Smooth muscle cell (in vitro differentiated cells): Measurements from ENCODE around the gene FAIM. TPM values are rescaled to one million over a fixed set of nuclear protein-coding genes. Genes with fewer than 3 reads are reported as not detected.

Source experiments
- DNase-seq: peaks from one replicate; lab custom pipeline; 2025; ENCODE audit not compliant: unreplicated experiment; lab: John Stamatoyannopoulos, UW
- H2AFZ ChIP-seq: fragments of 200-600 bp; sonication (generic); 2 replicates; pipeline ENCODE4 v1.6.0; 2016; ENCODE audit warnings: antibody characterized with exemption, low read depth, mild to moderate bottlenecking
- H3F3A ChIP-seq: fragments of 200-600 bp; sonication (generic); 2 replicates; pipeline ENCODE4 v1.6.0; 2017; ENCODE audit warnings: antibody characterized with exemption, low read depth
- H3K27ac ChIP-seq: fragments of 200-600 bp; sonication (generic); 2 replicates; pipeline ENCODE4 v1.5.1; 2016; ENCODE audit warnings: low read depth, mild to moderate bottlenecking
- H3K27me3 ChIP-seq: fragments of 200-600 bp; sonication (generic); 2 replicates; pipeline ENCODE4 v1.6.1; 2016; ENCODE audit warnings: low read depth, mild to moderate bottlenecking
- H3K36me3 ChIP-seq: fragments of 200-600 bp; sonication (generic); 2 replicates; pipeline ENCODE4 v1.5.1; 2016; ENCODE audit warnings: low read depth
- H3K4me1 ChIP-seq: fragments of 200-600 bp; sonication (generic); 2 replicates; pipeline ENCODE4 v1.5.1; 2016; ENCODE audit warnings: low read depth
- H3K4me2 ChIP-seq: fragments of 200-600 bp; sonication (generic); 2 replicates; pipeline ENCODE4 v1.6.0; 2016; ENCODE audit warnings: mild to moderate bottlenecking
- H3K4me3 ChIP-seq: fragments of 200-600 bp; sonication (generic); 2 replicates; pipeline ENCODE4 v1.5.1; 2016; ENCODE audit warnings: mild to moderate bottlenecking
- H3K79me2 ChIP-seq: fragments of 200-600 bp; sonication (generic); 2 replicates; pipeline ENCODE4 v1.6.0; 2016; ENCODE audit warnings: low read depth, mild to moderate bottlenecking
- H3K9ac ChIP-seq: fragments of 200-600 bp; sonication (generic); 2 replicates; pipeline ENCODE4 v1.6.0; 2016; ENCODE audit warnings: low read depth
- H3K9me3 ChIP-seq: fragments of 200-600 bp; sonication (generic); replicated peaks from 2 replicates; pipeline ENCODE4 v1.5.1; 2016; ENCODE audit warnings: low read depth
- H4K20me1 ChIP-seq: fragments of 200-600 bp; sonication (generic); 2 replicates; pipeline ENCODE4 v1.6.0; 2016; ENCODE audit warnings: low read depth
- CTCF ChIP-seq: fragments of 200-600 bp; sonication (generic); IDR thresholded peaks from 2 replicates; pipeline ENCODE4 v1.5.1; 2017; ENCODE audit warnings: borderline replicate concordance, mild to moderate bottlenecking, antibody characterized with exemption; ENCODE audit not compliant: insufficient read depth, poor library complexity, severe bottlenecking
- WGBS: methylation state at CpG from one replicate; pipeline ENCODE4 v1.1.7; 2016; ENCODE audit warnings: low lambda C conversion rate; 5-methylcytosine and 5-hydroxymethylcytosine counted together
- polyA plus RNA-seq: library from polyadenylated mRNA; unstranded; fragments of >200 nt; fragmentation: Nextera tagmentation; extraction: Ambion mirVana; gene quantifications from 2 replicates; pipeline ENCODE4 v1.2.1, GENCODE V29; 2016
- total RNA-seq: library from RNA; depleted of rRNA; stranded (reverse); fragments of >200 nt; gene quantifications from 2 replicates; pipeline ENCODE4 v1.2.3, GENCODE V29; 2014

FAIM gene
- total and polyA plus RNA-seq, 2 experiments from 2014 or later: 6.4 to 7.2 TPM

DNA sequence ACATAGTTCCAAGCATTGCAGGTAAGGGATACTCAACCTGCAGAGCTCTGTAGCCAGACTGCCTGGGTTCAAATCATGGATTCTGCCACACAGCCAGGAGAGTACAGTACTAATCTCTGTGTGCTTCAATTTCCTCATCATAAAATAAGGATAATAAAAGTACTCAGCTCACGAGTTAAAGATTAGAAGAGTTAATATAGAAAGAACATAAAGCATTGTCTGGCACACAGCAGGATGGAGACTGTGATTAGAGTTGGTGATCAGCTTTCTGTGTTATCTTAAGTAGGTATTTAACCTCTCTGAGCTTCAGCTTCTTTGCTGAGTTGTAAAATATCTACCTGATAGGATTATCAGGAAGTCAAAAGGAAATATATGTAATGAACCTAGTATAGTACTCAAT lies 17.2 kb upstream of the FAIM start:
- no peaks in the 10 kb centered on the region for H4K20me1 ChIP-seq
- no peak overlapping the region for H3K9ac ChIP-seq
- H3K27me3 ChIP-seq: no peaks in the 10 kb centered on the region
- H3K4me3 ChIP-seq: no peak overlapping the region
- DNase-seq: no peak
- no peaks in the 10 kb centered on the region for H3K9me3 ChIP-seq
- H3K27ac ChIP-seq: no peak overlapping the region
- no peaks in the 10 kb centered on the region for H3F3A ChIP-seq
- peaks cover 7% of the 10 kb centered on the region for H3K4me1 ChIP-seq
- no peak overlapping the region for H3K4me2 ChIP-seq
- H2AFZ ChIP-seq: no peak overlapping the region
- WGBS: 77% methylated on average over 1 of the region's 1 CpG
- H3K79me2 ChIP-seq: no peaks in the 10 kb centered on the region
- TF ChIP-seq CTCF: no peak
- no peaks in the 10 kb centered on the region for H3K36me3 ChIP-seq

DNA sequence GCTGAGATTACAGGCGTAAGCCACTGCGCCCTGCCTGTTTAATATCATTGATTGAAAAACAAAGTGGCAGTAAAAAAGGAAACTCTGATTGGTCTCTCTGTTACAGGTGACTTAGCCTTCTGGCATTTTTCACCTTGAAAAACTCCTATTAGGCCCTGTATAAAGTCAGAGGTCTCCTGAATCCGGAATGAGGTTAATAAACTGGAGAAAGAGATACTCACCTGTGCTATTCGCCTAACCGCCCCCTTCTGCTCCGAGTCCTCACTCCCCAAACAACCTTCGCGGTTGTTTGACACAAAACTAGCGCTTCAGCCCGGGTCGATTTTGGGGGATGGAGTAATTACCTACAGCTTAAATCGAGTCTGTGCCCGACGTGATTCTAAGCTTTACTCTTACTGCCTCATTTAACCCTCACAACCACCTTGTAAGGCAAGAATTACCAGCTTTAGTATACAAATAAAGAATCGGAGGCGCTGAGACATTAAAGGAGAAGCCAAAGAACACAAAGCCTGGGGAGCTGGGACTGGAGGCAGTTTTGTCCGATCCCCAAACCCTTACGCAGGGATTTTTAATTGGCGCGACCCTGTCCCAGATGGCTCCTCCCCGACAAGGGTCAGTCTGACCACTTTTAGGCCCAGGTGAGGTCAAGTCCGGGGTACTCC lies 15.0 kb upstream of the FAIM start:
- WGBS: 7% methylated on average over 22 of the region's 22 CpGs
- Histone ChIP-seq H3K27me3 (no peaks in the 10 kb centered on the region), H3K4me3 (peak overlapping the region; percentile 82), H4K20me1 (no peaks in the 10 kb centered on the region), H2AFZ (peak overlapping the region; percentile 90), H3K9me3 (no peaks in the 10 kb centered on the region), H3K79me2 (no peaks in the 10 kb centered on the region), H3K27ac (peak overlapping the region; percentile 44), H3K9ac (peak overlapping the region; percentile 84), H3F3A (no peaks in the 10 kb centered on the region), H3K36me3 (no peaks in the 10 kb centered on the region), H3K4me1 (peaks cover 7% of the 10 kb centered on the region), H3K4me2 (peak overlapping the region; percentile 91)
- TF ChIP-seq CTCF: no peak
- DNase-seq: no peak

GRCh38 chr3:138594150-138594934 lies 14.2 kb upstream of the FAIM start, which contains the start of gene CEP70:
CEP70 (minus strand) TSS chr3:138594260; CDS start chr3:138572927, 21,333 bp downstream.
- Histone ChIP-seq H3K79me2 (no peaks in the 10 kb centered on the region), H3K27ac (peak within 1 kb of the TSS; percentile 44), H3K9ac (peak within 1 kb of the TSS; percentile 84), H3K27me3 (no peaks in the 10 kb centered on the region), H2AFZ (peak within 1 kb of the TSS; percentile 90), H3K4me2 (peak within 1 kb of the TSS; percentile 91), H3K36me3 (no peaks in the 10 kb centered on the region), H3F3A (no peaks in the 10 kb centered on the region), H3K9me3 (no peaks in the 10 kb centered on the region), H3K4me1 (peaks cover 7% of the 10 kb centered on the region), H4K20me1 (no peaks in the 10 kb centered on the region), H3K4me3 (peak within 1 kb of the TSS; percentile 82)
- peak; percentile 87 for TF ChIP-seq CTCF
- under 1% methylated on average over 51 of the region's 52 CpGs for WGBS
- no peak for DNase-seq
